Anterior cingulate cortex (tissue), 58 donors: ENCODE measurements around the gene ENTPD6.
"Not testable (repeated sequence)": the region's sequence is repeated elsewhere in the genome, so short reads cannot be mapped to it uniquely, and the experiment has no call there.

Experiments used
- DNase-seq, 58 donors: peaks; one replicate each; lab custom pipeline; 2025; lab: John Stamatoyannopoulos, UW

Gene ENTPD6

GRCh38 chr20:25195014-25195961 is at the start of gene ENTPD6:
ENTPD6 (plus strand) TSS chr20:25195712; CDS start chr20:25206537, 10,825 bp downstream.
- DNase-seq = peak; percentile 62 to 96 (median 89)

GRCh38 chr20:25146976-25147375 is 48.5 kb upstream of the ENTPD6 start:
- no peak for DNase-seq

GRCh38 chr20:25147716-25148115 is 47.8 kb upstream of the ENTPD6 start:
- no peak for DNase-seq

GRCh38 chr20:25148181-25148981 is 47.1 kb upstream of the ENTPD6 start:
- DNase-seq = peak in 37 of 58 donors; percentile 5 to 71 (median 34)

GRCh38 chr20:25148982-25149846 is 46.3 kb upstream of the ENTPD6 start:
- peak in 1 of 58 donors; percentile 10 for DNase-seq

GRCh38 chr20:25150016-25150415 is 45.5 kb upstream of the ENTPD6 start:
- peak in 3 of 58 donors; percentile 5 to 10 (median 7) for DNase-seq

GRCh38 chr20:25158043-25158442 is 37.5 kb upstream of the ENTPD6 start:
- DNase-seq = no peak

GRCh38 chr20:25160467-25160866 is 35.0 kb upstream of the ENTPD6 start:
- no peak for DNase-seq

- DNase-seq = no peak
Measured at GRCh38 chr20:25160897-25161296, 34.6 kb upstream of the ENTPD6 start.

- DNase-seq = no peak
Measured at GRCh38 chr20:25165128-25165527, 30.4 kb upstream of the ENTPD6 start.

GRCh38 chr20:25166105-25166782 is 29.3 kb upstream of the ENTPD6 start:
- not testable (repeated sequence) for DNase-seq

GRCh38 chr20:25173321-25173720 is 22.2 kb upstream of the ENTPD6 start:
- DNase-seq = no peak

- DNase-seq = no peak
Measured at GRCh38 chr20:25173886-25174308, 21.6 kb upstream of the ENTPD6 start.

- DNase-seq = no peak
Measured at GRCh38 chr20:25176184-25176583, 19.3 kb upstream of the ENTPD6 start.

GRCh38 chr20:25177890-25178321 is 17.6 kb upstream of the ENTPD6 start:
- no peak for DNase-seq

GRCh38 chr20:25178563-25179438 is 16.7 kb upstream of the ENTPD6 start:
- peak in 2 of 58 donors; percentile 32 to 50 for DNase-seq

- DNase-seq = no peak
Measured at GRCh38 chr20:25179439-25180089, 15.9 kb upstream of the ENTPD6 start.

- not testable (repeated sequence) for DNase-seq
Measured at GRCh38 chr20:25184391-25184790, 11.1 kb upstream of the ENTPD6 start.
